Endodermal cell (in vitro differentiated cells): ENCODE data around the gene XPO6. TPM values are rescaled to one million over a fixed set of nuclear protein-coding genes. Genes with fewer than 3 reads are reported as not detected.

Experiments used
- DNase-seq: peaks from one replicate; pipeline ENCODE4 v3.0.0-alpha.2; 2017
- H3K27ac ChIP-seq: 2 replicates; pipeline ENCODE4 v1.5.1; 2013; ENCODE audit warnings: mild to moderate bottlenecking, low read depth, low read length, moderate library complexity
- H3K27me3 ChIP-seq: 2 replicates; pipeline ENCODE4 v1.6.1; 2013; ENCODE audit warnings: mild to moderate bottlenecking, low read length, moderate library complexity; ENCODE audit not compliant: insufficient read depth, control insufficient read depth, poor library complexity, severe bottlenecking
- H3K36me3 ChIP-seq: 2 replicates; pipeline ENCODE4 v1.7.0; 2013; ENCODE audit warnings: mild to moderate bottlenecking, low read length, moderate library complexity; ENCODE audit not compliant: control insufficient read depth, insufficient read depth
- H3K4me1 ChIP-seq: one replicate; pipeline ENCODE4 v1.7.0; 2013; ENCODE audit warnings: low read length; ENCODE audit not compliant: control insufficient read depth, insufficient read depth
- H3K4me3 ChIP-seq: 2 replicates; pipeline ENCODE4 v1.5.1; 2013; ENCODE audit warnings: mild to moderate bottlenecking, low read length, moderate library complexity
- H3K9ac ChIP-seq: 2 replicates; pipeline ENCODE4 v1.6.1; 2013; ENCODE audit warnings: mild to moderate bottlenecking, low read length, moderate library complexity; ENCODE audit not compliant: poor library complexity, severe bottlenecking; ENCODE audit errors: extremely low read depth
- H3K9me3 ChIP-seq: 2 replicates; pipeline ENCODE4 v1.6.1; 2013; ENCODE audit warnings: mild to moderate bottlenecking, low read length, moderate library complexity; ENCODE audit not compliant: control insufficient read depth
- H3K27ac Mint-ChIP-seq: 2 replicates; pipeline ENCODE4 v1.8.0; 2020; ENCODE audit warnings: mixed read lengths
- H3K27me3 Mint-ChIP-seq: 2 replicates; pipeline ENCODE4 v1.8.0; 2021; ENCODE audit warnings: mild to moderate bottlenecking, mixed read lengths; ENCODE audit not compliant: insufficient read depth
- H3K36me3 Mint-ChIP-seq: 2 replicates; pipeline ENCODE4 v1.8.0; 2020; ENCODE audit warnings: low read depth, mixed read lengths
- H3K4me1 Mint-ChIP-seq: 2 replicates; pipeline ENCODE4 v1.8.0; 2020; ENCODE audit warnings: mixed read lengths
- H3K4me3 Mint-ChIP-seq: 2 replicates; pipeline ENCODE4 v1.8.0; 2020; ENCODE audit warnings: mild to moderate bottlenecking, moderate library complexity, mixed read lengths
- H3K9me3 Mint-ChIP-seq: 2 replicates; pipeline ENCODE4 v1.8.0; 2020; ENCODE audit warnings: mild to moderate bottlenecking, mixed read lengths
- CTCF ChIP-seq: fragments of 200-600 bp; sonication (generic); conservative IDR thresholded peaks from 2 replicates; pipeline ENCODE4 v1.5.0; 2021; ENCODE audit warnings: antibody characterized with exemption, mild to moderate bottlenecking
- WGBS, 2 experiments: methylation state at CpG; one replicate each; pipeline versions ENCODE4 v1.1.5 to v1.1.7; 2013; ENCODE audit warnings: missing lambda C conversion rate in 2 of 2, mixed read lengths in 1 of 2; ENCODE audit not compliant: insufficient coverage in 1 of 2, insufficient read length in 1 of 2; 5-methylcytosine and 5-hydroxymethylcytosine counted together
- total RNA-seq, 2 donors: library from RNA; stranded (reverse); fragmentation: NEBNext Ultra II Directional in 1 of 2; extraction: Animal tissue kit (Norgen Biotek cat#: 25700) in 1 of 2; gene quantifications; 2 replicates in 1 of 2; 3 replicates in 1 of 2; pipeline ENCODE4 v1.2.1, GENCODE V29; 2021

XPO6 gene
- total RNA-seq, 2 donors from 2014 or later = 84.7 to 92.4 TPM

- no peak for TF ChIP-seq CTCF
- no peaks in the 10 kb centered on the region for H3K9me3 Mint-ChIP-seq
- peaks cover 9% of the 10 kb centered on the region for H3K4me1 Mint-ChIP-seq
- no peak overlapping the region for H3K9ac ChIP-seq
- no peak overlapping the region for H3K4me3 Mint-ChIP-seq
- no peaks in the 10 kb centered on the region for H3K9me3 ChIP-seq
- H3K36me3 ChIP-seq = no peaks in the 10 kb centered on the region
- H3K27ac ChIP-seq = no peak overlapping the region
- DNase-seq = no peak
- peak overlapping the region; percentile 53 for H3K27ac Mint-ChIP-seq
- WGBS, 2 experiments = 89 to 92% methylated on average over 12 to 14 of the region's 14 CpGs
- no peaks in the 10 kb centered on the region for H3K4me1 ChIP-seq
- peaks cover 38% of the 10 kb centered on the region for H3K27me3 ChIP-seq
- no peaks in the 10 kb centered on the region for H3K36me3 Mint-ChIP-seq
- H3K4me3 ChIP-seq = no peak overlapping the region
- H3K27me3 Mint-ChIP-seq = peaks cover 41% of the 10 kb centered on the region
Observed at GRCh38 chr16:28067604-28068379, 144.0 kb downstream of the XPO6 start.

- Mint-ChIP-seq H3K27me3 (peaks cover 64% of the 10 kb centered on the region), H3K36me3 (no peaks in the 10 kb centered on the region), H3K4me3 (no peak overlapping the region), H3K27ac (no peak overlapping the region), H3K4me1 (peaks cover 9% of the 10 kb centered on the region), H3K9me3 (no peaks in the 10 kb centered on the region)
- Histone ChIP-seq H3K4me1 (no peaks in the 10 kb centered on the region), H3K36me3 (no peaks in the 10 kb centered on the region), H3K27ac (no peak overlapping the region), H3K9ac (no peak overlapping the region), H3K4me3 (no peak overlapping the region), H3K9me3 (no peaks in the 10 kb centered on the region), H3K27me3 (peaks cover 68% of the 10 kb centered on the region)
- no peak for DNase-seq
- WGBS, 2 experiments = 88 to 89% methylated on average over 12 to 15 of the region's 15 CpGs
- TF ChIP-seq CTCF = no peak
Observed at GRCh38 chr16:28064706-28065249, 147.0 kb downstream of the XPO6 start.

GRCh38 chr16:28064150-28064549 is 147.6 kb downstream of the XPO6 start:
- Mint-ChIP-seq H3K4me3 (peak overlapping the region; percentile 42), H3K27ac (no peak overlapping the region), H3K27me3 (peaks cover 71% of the 10 kb centered on the region), H3K9me3 (no peaks in the 10 kb centered on the region), H3K4me1 (peaks cover 9% of the 10 kb centered on the region), H3K36me3 (no peaks in the 10 kb centered on the region)
- Histone ChIP-seq H3K9ac (no peak overlapping the region), H3K4me1 (no peaks in the 10 kb centered on the region), H3K9me3 (no peaks in the 10 kb centered on the region), H3K4me3 (no peak overlapping the region), H3K36me3 (no peaks in the 10 kb centered on the region), H3K27me3 (peaks cover 74% of the 10 kb centered on the region), H3K27ac (no peak overlapping the region)
- DNase-seq = no peak
- TF ChIP-seq CTCF = no peak
- WGBS, 2 experiments = 70% methylated on average over 3 of the region's 3 CpGs; no CpG with 5 or more reads in 1 of the 2 experiments
